Measurements from ENCODE around the gene VWC2L. TPM values are rescaled to one million over a fixed set of nuclear protein-coding genes. Genes with fewer than 3 reads are reported as not detected.

VWC2L gene
- total and polyA plus RNA-seq, 2 donors (not counting 3 experiments of a cell fraction or from before 2014, with no cell fraction given) = not detected

DNA sequence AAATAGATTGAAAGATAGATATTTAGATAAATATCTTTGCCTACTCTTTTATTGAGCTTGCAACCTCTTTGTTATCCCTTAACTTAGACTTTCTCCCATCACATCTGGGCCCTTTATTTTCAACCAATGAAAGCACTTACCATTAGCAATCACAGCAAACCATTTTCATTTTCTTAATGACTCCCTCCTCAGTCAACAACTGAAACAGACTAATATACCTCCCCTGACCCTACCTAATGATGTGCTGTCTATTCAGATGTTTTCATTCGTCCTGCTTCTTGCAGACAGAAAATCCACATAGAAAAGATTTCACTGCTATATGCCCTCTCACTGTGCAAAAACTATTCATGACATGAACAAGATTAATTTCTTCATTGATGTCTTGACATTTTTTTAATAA is 154.4 kb downstream of the VWC2L start:
- ChIA-PET POLR2A (no interaction called here), CTCF (no interaction called here)
- no peaks in the 10 kb centered on the region for H3K9me1 ChIP-seq (replicated peaks; ENCODE audit: control insufficient read depth, extremely low read depth, insufficient read depth, low read length)
- TF ChIP-seq MYC (IDR thresholded peaks at IDR 0.05; ENCODE audit: low read depth, low read length) (no peak), POLR2AphosphoS5 (IDR thresholded peaks at IDR 0.05; ENCODE audit: insufficient read depth, low read depth, low read length) (no peak), POLR2A (IDR thresholded peaks at IDR 0.05; ENCODE audit: low read depth, low read length) (no peak), FOS (IDR thresholded peaks at IDR 0.05; ENCODE audit: borderline replicate concordance, insufficient read depth, low read length) (no peak), EZH2 (IDR thresholded peaks at IDR 0.05; ENCODE audit: borderline replicate concordance, low read depth, low read length, severe bottlenecking) (no peak), JUN (IDR thresholded peaks at IDR 0.05; ENCODE audit: borderline replicate concordance, insufficient read depth, insufficient read length, low read depth) (no peak), GATA2 (IDR thresholded peaks at IDR 0.05; ENCODE audit: insufficient read depth, insufficient read length, low read depth, low read length) (no peak)
- TF ChIP-seq, protein P1, sequence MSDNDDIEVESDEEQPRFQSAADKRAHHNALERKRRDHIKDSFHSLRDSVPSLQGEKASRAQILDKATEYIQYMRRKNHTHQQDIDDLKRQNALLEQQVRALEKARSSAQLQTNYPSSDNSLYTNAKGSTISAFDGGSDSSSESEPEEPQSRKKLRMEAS (IDR thresholded peaks at IDR 0.05; ENCODE audit: insufficient read depth, insufficient read length) = no peak
- TF ChIP-seq, protein P2, sequence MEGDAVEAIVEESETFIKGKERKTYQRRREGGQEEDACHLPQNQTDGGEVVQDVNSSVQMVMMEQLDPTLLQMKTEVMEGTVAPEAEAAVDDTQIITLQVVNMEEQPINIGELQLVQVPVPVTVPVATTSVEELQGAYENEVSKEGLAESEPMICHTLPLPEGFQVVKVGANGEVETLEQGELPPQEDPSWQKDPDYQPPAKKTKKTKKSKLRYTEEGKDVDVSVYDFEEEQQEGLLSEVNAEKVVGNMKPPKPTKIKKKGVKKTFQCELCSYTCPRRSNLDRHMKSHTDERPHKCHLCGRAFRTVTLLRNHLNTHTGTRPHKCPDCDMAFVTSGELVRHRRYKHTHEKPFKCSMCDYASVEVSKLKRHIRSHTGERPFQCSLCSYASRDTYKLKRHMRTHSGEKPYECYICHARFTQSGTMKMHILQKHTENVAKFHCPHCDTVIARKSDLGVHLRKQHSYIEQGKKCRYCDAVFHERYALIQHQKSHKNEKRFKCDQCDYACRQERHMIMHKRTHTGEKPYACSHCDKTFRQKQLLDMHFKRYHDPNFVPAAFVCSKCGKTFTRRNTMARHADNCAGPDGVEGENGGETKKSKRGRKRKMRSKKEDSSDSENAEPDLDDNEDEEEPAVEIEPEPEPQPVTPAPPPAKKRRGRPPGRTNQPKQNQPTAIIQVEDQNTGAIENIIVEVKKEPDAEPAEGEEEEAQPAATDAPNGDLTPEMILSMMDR (IDR thresholded peaks at IDR 0.05; ENCODE audit: extremely low read depth in 1 of 2, insufficient read depth in 1 of 2, low read depth in 1 of 2, low read length in 2 of 2) = no peak
- no TSS peak for BruUV-seq (replicated peaks)
- no peak for FAIRE-seq
- no peak overlapping the region for H2AFZ ChIP-seq (ENCODE audit: low read depth, low read length)
- intact Hi-C loops (cut with micrococcal nuclease) (no loop called here), dilution Hi-C loops (cut with MboI; ENCODE audit: extremely low pct_ligation_motif_present, low sequenced_read_pairs) (no loop called here)
- no peaks in the 10 kb centered on the region for H3K36me3 ChIP-seq (ENCODE audit: control insufficient read depth in 2 of 2, extremely low read depth in 1 of 2, insufficient read depth in 2 of 2, low read length in 2 of 2)
- no peak overlapping the region for H3K27ac ChIP-seq (ENCODE audit: insufficient read depth, low read depth, low read length)
- no peak overlapping the region for H3K4me3 ChIP-seq (replicated peaks in 1 of 3; ENCODE audit: insufficient read depth in 1 of 3, low read depth in 1 of 3, low read length in 3 of 3)
- H3K79me2 ChIP-seq (ENCODE audit: control insufficient read depth, insufficient read depth, low read length) = no peaks in the 10 kb centered on the region
- H3K4me2 ChIP-seq (ENCODE audit: insufficient read depth, low read length) = no peak overlapping the region
- DNase-seq (ENCODE audit: low read depth, low spot score) = no peak
- H3K4me1 ChIP-seq (ENCODE audit: control insufficient read depth, extremely low read depth, insufficient read depth, low read length) = no peaks in the 10 kb centered on the region
- H3K9me3 ChIP-seq (replicated peaks; ENCODE audit: control insufficient read depth, insufficient read depth, low read length) = no peaks in the 10 kb centered on the region
- H4K20me1 ChIP-seq (replicated peaks; ENCODE audit: control insufficient read depth, extremely low read depth, insufficient read depth, low read length) = no peaks in the 10 kb centered on the region
- H3K9ac ChIP-seq (replicated peaks; ENCODE audit: extremely low read depth, insufficient read depth, low read length) = no peak overlapping the region
- no peaks in the 10 kb centered on the region for H3K27me3 ChIP-seq (ENCODE audit: control insufficient read depth in 2 of 2, insufficient read depth in 2 of 2, low read length in 2 of 2)
